CD14-positive monocyte (primary cell): ENCODE results near the gene ADIRF. TPM values are rescaled to one million over a fixed set of nuclear protein-coding genes. Genes with fewer than 3 reads are reported as not detected.

Source experiments
- DNase-seq, 3 donors: peaks; one replicate each; pipeline ENCODE4 v3.0.0-alpha.2; 2011 to 2022
- H2AFZ ChIP-seq: 2 replicates; pipeline ENCODE4 v1.6.0; 2012; ENCODE audit warnings: mild to moderate bottlenecking, low read depth, low read length, inconsistent platforms; ENCODE audit not compliant: insufficient read depth, poor library complexity, severe bottlenecking
- H3K27ac ChIP-seq, 2 donors: 1 replicate in 1 of 2; 2 replicates in 1 of 2; pipeline ENCODE4 v1.5.1; 2012 to 2013; ENCODE audit warnings: low read length in 2 of 2, control low read depth in 1 of 2, inconsistent platforms in 1 of 2, low read depth in 1 of 2, mild to moderate bottlenecking in 1 of 2
- H3K27me3 ChIP-seq, 2 donors: one replicate each; pipeline versions ENCODE4 v1.6.0 to v1.6.1; 2011 to 2013; ENCODE audit warnings: low read length in 2 of 2; ENCODE audit not compliant: control insufficient read depth in 2 of 2, insufficient read depth in 2 of 2
- H3K36me3 ChIP-seq, 2 donors: replicated peaks in 1 of 2; 1 replicate in 1 of 2; 2 replicates in 1 of 2; pipeline versions ENCODE4 v1.5.1 to v1.6.1; 2012 to 2013; ENCODE audit warnings: low read length in 2 of 2, control low read depth in 1 of 2, inconsistent platforms in 1 of 2, mild to moderate bottlenecking in 1 of 2; ENCODE audit not compliant: insufficient read depth in 2 of 2, control insufficient read depth in 1 of 2
- H3K4me1 ChIP-seq, 2 donors: 1 replicate in 1 of 2; 2 replicates in 1 of 2; pipeline versions ENCODE4 v1.5.1 to v1.6.1; 2012 to 2013; ENCODE audit warnings: low read length in 2 of 2, control low read depth in 1 of 2, inconsistent platforms in 1 of 2, mild to moderate bottlenecking in 1 of 2, moderate library complexity in 1 of 2; ENCODE audit not compliant: insufficient read depth in 2 of 2, control insufficient read depth in 1 of 2
- H3K4me2 ChIP-seq: replicated peaks from 2 replicates; pipeline ENCODE3; 2012; ENCODE audit warnings: low read length, moderate library complexity, mild to moderate bottlenecking; ENCODE audit not compliant: poor library complexity, severe bottlenecking; ENCODE audit errors: extremely low read depth
- H3K4me3 ChIP-seq, 3 experiments: fragments of 200-600 bp in 1 of 3; sonication (generic) in 1 of 3; replicated peaks in 1 of 3; 1 replicate in 2 of 3; 2 replicates in 1 of 3; pipeline ENCODE4 v1.5.1; 2011 to 2013; ENCODE audit warnings: low read length in 3 of 3, mild to moderate bottlenecking in 3 of 3, control low read depth in 2 of 3, low read depth in 2 of 3, inconsistent platforms in 1 of 3, moderate library complexity in 1 of 3
- H3K79me2 ChIP-seq: 2 replicates; pipeline ENCODE4 v1.6.0; 2012; ENCODE audit warnings: mild to moderate bottlenecking, control low read depth, inconsistent platforms, low read length, moderate library complexity; ENCODE audit not compliant: insufficient read depth
- H3K9ac ChIP-seq: 2 replicates; pipeline ENCODE4 v1.6.0; 2017; ENCODE audit warnings: low read length, mild to moderate bottlenecking; ENCODE audit not compliant: insufficient read depth, poor library complexity, severe bottlenecking
- H3K9me3 ChIP-seq, 2 donors: replicated peaks in 1 of 2; 1 replicate in 1 of 2; 2 replicates in 1 of 2; pipeline versions ENCODE4 v1.5.1 to v1.6.1; 2012 to 2013; ENCODE audit warnings: low read length in 2 of 2, control low read depth in 1 of 2; ENCODE audit not compliant: control insufficient read depth in 1 of 2, insufficient read depth in 1 of 2
- H4K20me1 ChIP-seq: 2 replicates; pipeline ENCODE4 v1.6.0; 2012; ENCODE audit warnings: mild to moderate bottlenecking, low read length, control low read depth, moderate library complexity; ENCODE audit not compliant: insufficient read depth
- H3K27ac Mint-ChIP-seq, 7 donors: one replicate each; pipeline ENCODE4 v1.8.0; 2020; ENCODE audit warnings: mild to moderate bottlenecking in 7 of 7, mixed read lengths in 7 of 7, moderate library complexity in 6 of 7, inconsistent platforms in 2 of 7
- H3K27me3 Mint-ChIP-seq, 3 donors: one replicate each; pipeline ENCODE4 v1.8.0; 2021 to 2022; ENCODE audit warnings: low read depth in 3 of 3, mild to moderate bottlenecking in 3 of 3, mixed read lengths in 3 of 3, moderate library complexity in 3 of 3, inconsistent platforms in 1 of 3
- H3K36me3 Mint-ChIP-seq, 2 donors: one replicate each; pipeline ENCODE4 v1.8.0; 2020; ENCODE audit warnings: mixed read lengths in 2 of 2, inconsistent platforms in 1 of 2, mild to moderate bottlenecking in 1 of 2
- H3K4me1 Mint-ChIP-seq: one replicate; pipeline ENCODE4 v1.8.0; 2020; ENCODE audit warnings: mild to moderate bottlenecking, mixed read lengths
- H3K4me3 Mint-ChIP-seq, 2 donors: one replicate each; pipeline ENCODE4 v1.8.0; 2020; ENCODE audit warnings: mild to moderate bottlenecking in 2 of 2, mixed read lengths in 2 of 2, moderate library complexity in 1 of 2
- H3K9me3 Mint-ChIP-seq, 7 donors: one replicate each; pipeline ENCODE4 v1.8.0; 2020 to 2022; ENCODE audit warnings: mixed read lengths in 7 of 7, mild to moderate bottlenecking in 6 of 7, moderate library complexity in 6 of 7, inconsistent platforms in 2 of 7
- CTCF ChIP-seq: fragments of 200-600 bp; IDR thresholded peaks from one replicate; pipeline ENCODE4 v1.8.0; 2022; ENCODE audit warnings: antibody characterized with exemption, mild to moderate bottlenecking
- WGBS: methylation state at CpG from one replicate; pipeline ENCODE4 v1.1.5; 2013; ENCODE audit warnings: missing lambda C conversion rate; ENCODE audit not compliant: insufficient coverage; 5-methylcytosine and 5-hydroxymethylcytosine counted together
- intact Hi-C, 2 donors: fragments of 100-400 bp; cut with micrococcal nuclease; formaldehyde crosslinking; loops; one replicate each; pipeline versions ENCODE4 v1.15.0 to v1.15.1; 2023
- polyA plus RNA-seq, 3 donors: library from polyadenylated mRNA; depleted of rRNA in 1 of 3; unstranded in 2 of 3; stranded (reverse) in 1 of 3; fragments of 300-500 nt in 2 of 3; fragments of >200 nt in 1 of 3; fragmentation: Illumina TruSeq in 2 of 3; gene quantifications; 1 replicate in 2 of 3; 2 replicates in 1 of 3; pipeline ENCODE4 v1.2.3, GENCODE V29; 2012 to 2021

Gene ADIRF
- polyA plus RNA-seq, 3 donors = 0.19 TPM; not detected in 2

GRCh38 chr10:86959737-86960002 lies 8.6 kb upstream of the ADIRF start:
- Histone ChIP-seq H3K4me2 (no peak overlapping the region), H3K4me3 (no peak overlapping the region), H3K36me3 (no peaks in the 10 kb centered on the region), H3K9me3 (no peaks in the 10 kb centered on the region), H2AFZ (no peak overlapping the region), H3K79me2 (no peaks in the 10 kb centered on the region), H3K4me1 (peaks cover 36 to 47% of the 10 kb centered on the region in 2 donors), H3K9ac (no peak overlapping the region), H4K20me1 (no peaks in the 10 kb centered on the region), H3K27me3 (no peaks in the 10 kb centered on the region), H3K27ac (no peak overlapping the region)
- no peak for DNase-seq
- Mint-ChIP-seq H3K27ac (no peak overlapping the region), H3K9me3 (peaks cover 0 to 5% (median 0%) of the 10 kb centered on the region in 7 donors), H3K4me3 (no peak overlapping the region), H3K36me3 (no peaks in the 10 kb centered on the region), H3K27me3 (peaks cover 1 to 8% (median 5%) of the 10 kb centered on the region in 3 donors), H3K4me1 (peaks cover 32% of the 10 kb centered on the region)
- intact Hi-C loops = no loop called here
- WGBS = 82% methylated on average over 1 of the region's 2 CpGs
- no peak for TF ChIP-seq CTCF

GRCh38 chr10:86960003-86960862 lies 8.0 kb upstream of the ADIRF start:
- DNase-seq = peak; percentile 40 to 60 (median 43)
- WGBS = 89% methylated on average over 34 of the region's 37 CpGs
- Histone ChIP-seq H3K27me3 (no peaks in the 10 kb centered on the region), H3K79me2 (no peaks in the 10 kb centered on the region), H3K4me1 (peaks cover 36 to 47% of the 10 kb centered on the region in 2 donors), H3K36me3 (no peaks in the 10 kb centered on the region), H3K4me3 (no peak overlapping the region), H3K9ac (no peak overlapping the region), H4K20me1 (no peaks in the 10 kb centered on the region), H3K4me2 (no peak overlapping the region), H3K27ac (no peak overlapping the region), H3K9me3 (no peaks in the 10 kb centered on the region), H2AFZ (no peak overlapping the region)
- Mint-ChIP-seq H3K4me1 (peaks cover 32% of the 10 kb centered on the region), H3K36me3 (no peaks in the 10 kb centered on the region), H3K9me3 (peaks cover 0 to 2% (median 0%) of the 10 kb centered on the region in 7 donors), H3K27me3 (peaks cover 1 to 12% (median 5%) of the 10 kb centered on the region in 3 donors), H3K4me3 (no peak overlapping the region), H3K27ac (no peak overlapping the region)
- intact Hi-C loops = no loop called here
- TF ChIP-seq CTCF = peak; percentile 80
